Natural killer cell (primary cell): Measurements from ENCODE around the gene NAPEPLD. TPM values are rescaled to one million over a fixed set of nuclear protein-coding genes. Genes with fewer than 3 reads are reported as not detected.
"Not testable (repeated sequence)": the region's sequence is repeated elsewhere in the genome, so short reads cannot be mapped to it uniquely, and the experiment has no call there.

ENCODE experiments used
- ATAC-seq, 3 donors: fragments of 150-1000 bp in 2 of 3; fragments of 200-7000 bp in 1 of 3; cut with Tn5 transposase; 1 replicate in 1 of 3; 2 replicates in 2 of 3; pipeline ENCODE4 v1.10.0; 2021; ENCODE audit warnings: mild to moderate bottlenecking in 2 of 3, moderate library complexity in 2 of 3
- DNase-seq, 2 donors: peaks; one replicate each; pipeline versions ENCODE4 v3.0.0 to v3.0.0-alpha.2; 2013 to 2021; ENCODE audit warnings: mixed read lengths in 1 of 2
- H3K27ac ChIP-seq: one replicate; pipeline ENCODE4 v1.5.1; 2013; ENCODE audit warnings: mild to moderate bottlenecking, low read length
- H3K27me3 ChIP-seq: one replicate; pipeline ENCODE4 v1.6.1; 2013; ENCODE audit warnings: low read length; ENCODE audit not compliant: control insufficient read depth, insufficient read depth
- H3K36me3 ChIP-seq: one replicate; pipeline ENCODE4 v1.6.1; 2013; ENCODE audit warnings: low read length; ENCODE audit not compliant: control insufficient read depth, insufficient read depth
- H3K4me1 ChIP-seq: one replicate; pipeline ENCODE4 v1.6.1; 2013; ENCODE audit warnings: low read length; ENCODE audit not compliant: control insufficient read depth, insufficient read depth
- H3K4me3 ChIP-seq: one replicate; pipeline ENCODE4 v1.5.1; 2013; ENCODE audit warnings: low read length
- H3K9me3 ChIP-seq: one replicate; pipeline ENCODE4 v1.6.1; 2013; ENCODE audit warnings: low read length; ENCODE audit not compliant: control insufficient read depth, insufficient read depth
- H3K27ac Mint-ChIP-seq, 2 donors: one replicate each; pipeline ENCODE4 v1.8.0; 2022; ENCODE audit warnings: mild to moderate bottlenecking in 2 of 2, mixed read lengths in 2 of 2, moderate library complexity in 1 of 2
- H3K27me3 Mint-ChIP-seq, 2 donors: one replicate each; pipeline ENCODE4 v1.8.0; 2022; ENCODE audit warnings: low read depth in 2 of 2, mixed read lengths in 2 of 2
- H3K36me3 Mint-ChIP-seq: one replicate; pipeline ENCODE4 v1.8.0; 2022; ENCODE audit warnings: mixed read lengths
- H3K4me1 Mint-ChIP-seq, 2 donors: one replicate each; pipeline ENCODE4 v1.8.0; 2022; ENCODE audit warnings: mixed read lengths in 2 of 2
- H3K4me3 Mint-ChIP-seq: one replicate; pipeline ENCODE4 v1.8.0; 2022; ENCODE audit warnings: mild to moderate bottlenecking, moderate library complexity, mixed read lengths
- H3K9me3 Mint-ChIP-seq, 2 donors: one replicate each; pipeline ENCODE4 v1.8.0; 2022; ENCODE audit warnings: mixed read lengths in 2 of 2
- WGBS: methylation state at CpG from one replicate; pipeline ENCODE4 v1.1.7; 2013; ENCODE audit warnings: missing lambda C conversion rate; ENCODE audit not compliant: insufficient coverage; 5-methylcytosine and 5-hydroxymethylcytosine counted together
- intact Hi-C: fragments of 100-400 bp; cut with micrococcal nuclease; formaldehyde crosslinking; loops from one replicate; pipeline ENCODE4 v1.14.2; 2022
- total RNA-seq, 4 donors: library from RNA; stranded (reverse); fragments of 120-200 nt in 1 of 4; gene quantifications; one replicate each; pipeline versions ENCODE4 v1.2.3 to v1.2.4, GENCODE V29; 2013 to 2022

Gene NAPEPLD
- total RNA-seq, 3 donors from 2014 or later (not counting 1 experiment from before 2014, with no cell fraction given), result 5.3 to 6.7 (median 5.9) TPM

DNA sequence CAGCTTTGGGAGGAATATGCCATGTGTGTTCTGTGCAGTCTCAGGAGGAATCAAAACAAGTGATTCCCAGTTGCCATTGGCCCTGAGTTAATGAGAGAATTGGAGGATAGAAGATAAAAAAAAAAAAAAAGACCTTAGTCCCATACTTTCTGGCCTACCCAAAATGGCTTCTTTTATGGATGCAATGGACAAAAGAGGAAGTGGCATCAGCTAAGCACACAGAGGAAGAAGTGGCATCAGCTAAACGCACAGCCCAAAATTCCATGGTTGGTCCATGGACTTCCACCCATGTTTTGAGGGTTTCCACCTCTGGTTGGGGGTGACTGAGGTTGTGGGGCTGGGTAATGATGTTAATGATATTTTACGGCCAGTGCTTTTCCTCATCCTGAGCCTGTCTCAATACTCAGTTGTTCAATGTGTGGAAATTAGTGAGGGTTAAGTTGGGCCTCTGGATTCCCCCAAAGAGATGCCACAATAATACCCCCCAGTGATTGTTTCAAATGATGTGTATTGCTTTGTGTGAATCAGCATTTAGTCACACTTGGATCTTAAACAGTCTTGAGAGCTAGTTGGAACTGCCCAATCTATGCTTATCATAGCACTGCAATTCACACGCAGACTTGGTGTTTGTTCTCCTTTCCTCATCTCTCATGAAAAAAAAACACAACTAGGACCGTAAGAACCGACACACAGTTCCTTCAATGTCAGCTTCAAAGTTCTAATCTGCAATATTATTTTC lies 14.4 kb upstream of the NAPEPLD start:
- H3K36me3 ChIP-seq, DNase-seq, H3K9me3 Mint-ChIP-seq, H3K27me3 ChIP-seq, ATAC-seq, H3K4me3 ChIP-seq, H3K4me3 Mint-ChIP-seq, H3K27ac ChIP-seq, H3K27ac Mint-ChIP-seq, H3K9me3 ChIP-seq, H3K27me3 Mint-ChIP-seq, intact Hi-C loops, H3K36me3 Mint-ChIP-seq, H3K4me1 ChIP-seq: not testable (repeated sequence)
- WGBS, result 91% methylated on average over 5 of the region's 5 CpGs
- peaks cover 9 to 19% of the 10 kb centered on the region in 2 donors for H3K4me1 Mint-ChIP-seq

DNA sequence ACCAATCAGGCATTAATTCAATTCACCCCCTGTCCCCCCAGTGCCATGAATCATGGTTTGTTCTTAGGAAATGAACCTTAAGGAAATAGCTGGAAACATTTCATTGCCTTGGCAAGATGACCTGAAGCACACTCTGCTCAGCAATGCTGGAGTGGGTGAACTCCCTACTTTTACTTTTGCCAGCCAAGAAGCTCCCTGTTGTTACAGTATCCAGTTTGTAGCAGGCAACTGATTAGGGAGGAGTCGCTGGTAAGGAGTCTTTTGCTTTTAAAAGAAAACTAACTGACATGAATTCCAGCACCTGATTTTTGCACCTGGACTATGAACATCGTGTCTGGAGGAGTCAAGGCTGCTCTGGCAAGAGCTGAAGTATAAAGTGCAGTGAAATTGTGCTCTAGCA lies 13.7 kb upstream of the NAPEPLD start:
- H3K4me1 Mint-ChIP-seq, result peaks cover 9 to 19% of the 10 kb centered on the region in 2 donors
- H3K36me3 ChIP-seq, DNase-seq, H3K36me3 Mint-ChIP-seq, ATAC-seq, H3K9me3 Mint-ChIP-seq, H3K9me3 ChIP-seq, H3K4me3 Mint-ChIP-seq, H3K27me3 ChIP-seq, H3K27ac Mint-ChIP-seq, H3K4me3 ChIP-seq, H3K27me3 Mint-ChIP-seq, H3K4me1 ChIP-seq, intact Hi-C loops, H3K27ac ChIP-seq: not testable (repeated sequence)
- 84% methylated on average over 2 of the region's 2 CpGs for WGBS

DNA sequence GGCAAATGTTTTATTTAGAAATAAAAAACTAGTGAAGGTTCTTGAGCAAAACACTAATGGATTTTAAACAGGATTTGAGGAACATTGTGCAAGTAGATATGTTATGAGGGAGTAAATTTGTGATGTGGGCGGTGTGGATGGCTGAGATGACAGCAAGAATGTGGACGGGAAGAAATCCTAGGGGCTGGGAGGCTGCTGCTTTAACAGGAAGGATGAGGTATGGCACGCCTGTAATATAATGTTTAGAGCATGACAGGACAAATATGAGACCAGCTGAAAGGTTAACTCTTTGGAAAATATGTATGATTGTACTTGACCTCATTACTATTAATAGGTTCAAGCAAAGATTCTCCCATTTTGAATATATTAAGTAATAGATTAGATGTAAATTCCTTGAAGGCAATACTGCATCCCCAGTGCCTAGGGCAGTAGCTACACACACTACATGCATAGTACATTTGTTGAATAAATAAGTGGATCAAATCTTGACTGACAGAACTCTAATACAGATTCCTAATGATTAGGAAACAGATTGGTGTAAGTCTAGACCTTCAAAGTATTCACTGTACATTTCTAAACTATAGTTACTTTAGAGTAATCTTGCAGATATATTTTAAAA lies 13.2 kb upstream of the NAPEPLD start:
- DNase-seq, H3K4me3 Mint-ChIP-seq, intact Hi-C loops: not testable (repeated sequence)

DNA sequence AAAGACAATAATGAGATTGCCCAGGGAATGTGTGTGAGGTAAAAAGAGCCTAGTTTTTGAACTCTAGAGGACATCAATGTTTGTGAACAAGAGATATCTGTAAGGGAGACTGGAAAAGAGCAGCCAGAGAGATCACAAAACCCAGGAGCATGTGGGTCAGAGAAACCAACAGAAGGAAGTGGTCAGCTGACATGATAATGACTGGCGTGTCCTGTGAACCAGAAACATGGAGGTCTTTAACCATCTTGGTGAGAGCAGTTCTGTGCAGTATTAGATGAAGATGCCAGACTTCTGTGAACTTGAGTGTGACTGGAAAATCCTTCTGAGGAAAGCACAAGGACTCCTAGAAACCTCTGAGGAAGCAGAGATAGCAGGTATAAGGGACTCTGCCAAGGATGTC lies 10.2 kb upstream of the NAPEPLD start:
- H3K27me3 ChIP-seq, ATAC-seq, H3K27ac ChIP-seq, DNase-seq, H3K27me3 Mint-ChIP-seq, H3K27ac Mint-ChIP-seq, intact Hi-C loops, H3K4me3 Mint-ChIP-seq, H3K36me3 ChIP-seq, H3K36me3 Mint-ChIP-seq, H3K9me3 Mint-ChIP-seq, H3K9me3 ChIP-seq, H3K4me1 ChIP-seq, H3K4me3 ChIP-seq: not testable (repeated sequence)
- 24% methylated on average over 1 of the region's 1 CpG for WGBS
- H3K4me1 Mint-ChIP-seq, result peaks cover 17 to 27% of the 10 kb centered on the region in 2 donors

More for the DNA sequence above, 13.2 kb upstream of the NAPEPLD start:
- not testable (repeated sequence) for H3K4me1 ChIP-seq, H3K9me3 ChIP-seq, H3K36me3 Mint-ChIP-seq, H3K27ac Mint-ChIP-seq, H3K36me3 ChIP-seq, H3K27ac ChIP-seq, H3K27me3 ChIP-seq, ATAC-seq, H3K27me3 Mint-ChIP-seq, H3K9me3 Mint-ChIP-seq, H3K4me3 ChIP-seq
- 88% methylated on average over 3 of the region's 3 CpGs for WGBS
- peaks cover 9 to 19% of the 10 kb centered on the region in 2 donors for H3K4me1 Mint-ChIP-seq

DNA sequence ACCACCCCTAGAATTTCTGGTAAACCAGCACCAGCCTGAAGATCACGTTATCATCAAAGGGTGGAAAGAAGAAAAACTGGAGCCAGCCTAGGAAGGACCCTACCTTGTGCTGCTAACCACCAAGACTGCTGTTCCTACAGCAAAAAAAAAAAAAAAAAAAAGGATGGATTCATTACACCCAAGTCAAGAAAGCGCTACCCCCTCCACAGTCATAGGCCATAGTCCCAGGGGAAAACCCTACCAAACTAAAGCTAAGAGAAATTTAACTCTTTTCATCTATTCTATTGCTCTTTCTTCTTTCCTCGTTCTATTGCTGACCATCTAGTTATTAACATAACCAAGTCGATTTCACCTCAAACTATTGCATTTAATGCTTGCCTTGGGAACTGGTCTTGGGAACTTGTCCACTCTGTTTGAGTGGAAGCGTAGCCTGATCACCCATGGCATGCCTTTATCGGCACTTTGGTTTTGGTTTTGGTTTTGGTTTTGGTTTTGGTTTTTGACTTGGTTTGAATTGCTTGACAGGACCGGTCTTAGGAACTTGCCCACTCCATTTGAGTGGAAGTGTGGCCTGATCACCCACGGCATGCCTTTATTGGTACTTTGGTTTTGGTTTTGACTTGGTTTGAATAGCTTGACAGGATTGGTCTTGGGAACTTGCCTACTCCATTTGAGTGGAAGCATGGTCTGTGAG lies 6.6 kb upstream of the NAPEPLD start:
- H3K27ac ChIP-seq, intact Hi-C loops, H3K27me3 Mint-ChIP-seq, H3K36me3 Mint-ChIP-seq, H3K27me3 ChIP-seq, H3K4me1 ChIP-seq, H3K9me3 ChIP-seq, H3K4me3 ChIP-seq, H3K9me3 Mint-ChIP-seq, H3K36me3 ChIP-seq: not testable (repeated sequence)
- ATAC-seq (peak in 2 of 3 donors; percentile 50 to 65), DNase-seq (peak in 1 of 2 donors; percentile 61)
- Mint-ChIP-seq H3K4me3 (peak overlapping the region; percentile 66), H3K4me1 (peaks cover 17 to 24% of the 10 kb centered on the region in 2 donors), H3K27ac (peak overlapping the region; percentile 49 to 84)
- 55% methylated on average over 6 of the region's 8 CpGs for WGBS
